Measurements from ENCODE around the gene ADCY4.
A peak's percentile ranks its signal among the peaks of the same experiment; 100 is the strongest.

ADCY4 gene

DNA sequence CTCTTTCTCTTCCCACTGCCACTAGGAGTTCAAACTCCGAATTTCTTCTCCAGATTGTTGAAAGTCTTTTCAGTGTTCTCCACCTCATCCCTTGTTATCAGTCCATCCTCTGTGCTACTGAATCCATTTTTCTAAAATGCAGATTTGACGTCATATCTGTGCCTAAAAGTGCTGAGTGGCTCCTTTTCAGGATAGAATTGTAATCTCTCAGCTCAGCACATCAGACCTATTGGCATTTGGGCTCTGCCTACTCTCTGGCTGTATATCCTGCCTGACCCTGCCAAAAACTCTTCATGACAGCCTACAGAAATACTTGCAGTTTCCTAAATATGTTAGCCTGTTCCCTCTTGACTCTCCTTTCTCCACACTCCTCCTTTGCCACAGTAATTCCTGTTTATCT is 62.4 kb downstream of the ADCY4 start:
- no peak for DNase-seq

DNA sequence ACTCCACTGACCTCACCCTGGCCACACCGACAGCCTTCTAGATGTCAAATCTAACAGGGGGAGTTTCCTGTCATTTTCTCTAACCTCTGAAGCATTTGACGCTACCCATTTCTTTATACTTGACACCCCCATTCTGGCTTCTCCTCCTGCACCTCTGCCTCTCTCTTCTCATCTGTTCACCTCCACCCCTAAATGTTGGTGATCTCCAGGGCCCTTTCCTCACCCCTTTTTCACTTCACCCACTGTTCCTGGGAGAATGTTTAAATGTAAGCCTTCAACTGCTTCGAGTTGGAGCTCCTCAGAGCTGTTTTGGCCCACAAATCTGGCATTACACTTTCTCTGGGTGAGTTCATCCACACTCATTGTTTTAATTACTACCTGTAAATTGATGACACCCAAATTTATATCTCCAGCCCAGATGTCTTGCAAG is 63.0 kb downstream of the ADCY4 start:
- DNase-seq, result no peak

DNA sequence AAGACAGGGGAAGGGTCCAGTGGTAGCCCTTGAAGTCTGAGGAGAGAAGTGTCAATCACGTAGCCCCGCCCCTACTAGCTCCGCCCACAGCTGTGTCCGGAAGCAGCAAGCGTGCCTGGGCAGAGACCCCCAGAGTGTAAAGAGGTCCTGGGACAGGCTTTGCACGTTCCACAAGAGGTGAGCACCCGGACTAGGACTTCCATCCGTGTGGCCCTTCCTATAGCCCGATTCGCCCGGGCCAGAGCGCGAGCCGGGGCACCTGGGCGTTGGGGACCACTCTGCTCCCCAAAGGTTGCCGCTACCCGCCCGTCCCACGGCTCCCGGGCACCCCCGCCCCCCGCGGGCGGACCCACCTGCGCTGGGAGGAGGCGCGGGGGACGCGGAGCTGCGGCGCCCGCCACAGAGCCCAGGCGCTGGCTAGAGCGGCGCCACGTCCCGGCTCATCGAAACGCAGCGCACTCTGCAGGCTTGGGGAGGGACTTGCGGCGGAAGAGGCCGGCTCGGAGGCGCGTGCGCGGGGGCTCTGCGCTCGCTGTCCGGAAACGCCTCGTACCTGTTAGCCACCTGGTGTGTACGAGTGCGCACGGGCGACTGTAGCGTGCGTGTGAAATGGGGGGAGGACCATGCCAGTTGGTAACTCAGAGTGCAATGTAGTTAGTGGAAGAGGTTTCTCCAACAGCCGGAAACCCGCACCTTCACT is 63.6 kb downstream of the ADCY4 start, which contains the start of gene RABGGTA:
RABGGTA (minus strand) TSS at position 464 of the 700 bp plus-strand sequence. CDS start 482 bp downstream, outside the sequence.
- peak; percentile 85 to 95 (median 89) for DNase-seq

DNA sequence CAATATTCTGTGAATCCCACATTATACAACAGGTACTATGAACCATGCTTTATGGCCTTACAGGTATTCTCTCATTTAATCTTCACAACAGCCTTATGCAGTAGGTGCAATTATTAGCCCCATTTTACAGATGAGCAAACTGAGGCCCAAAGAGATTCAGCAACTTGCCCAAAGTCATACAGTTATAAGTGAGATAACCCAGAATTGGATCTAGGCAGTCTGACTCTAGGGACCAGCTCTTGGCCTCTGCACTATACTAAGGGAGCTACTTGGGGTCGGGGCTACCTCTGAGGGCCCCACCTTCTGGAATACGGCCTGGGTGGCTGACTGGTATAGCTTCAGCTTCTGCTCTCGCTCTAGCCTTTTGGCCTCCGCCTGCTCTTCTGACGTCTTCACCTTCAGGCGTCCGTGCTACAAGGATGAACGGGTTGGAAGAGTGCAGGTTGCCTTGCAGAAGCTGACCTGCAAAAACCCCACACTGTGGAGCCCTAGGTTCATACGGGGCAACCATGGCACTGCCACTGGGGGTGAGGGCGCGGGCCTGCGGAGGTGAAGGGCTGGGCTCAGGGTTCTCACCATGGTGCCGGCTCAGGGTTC is 64.2 kb downstream of the ADCY4 start:
- DNase-seq, result no peak

DNA sequence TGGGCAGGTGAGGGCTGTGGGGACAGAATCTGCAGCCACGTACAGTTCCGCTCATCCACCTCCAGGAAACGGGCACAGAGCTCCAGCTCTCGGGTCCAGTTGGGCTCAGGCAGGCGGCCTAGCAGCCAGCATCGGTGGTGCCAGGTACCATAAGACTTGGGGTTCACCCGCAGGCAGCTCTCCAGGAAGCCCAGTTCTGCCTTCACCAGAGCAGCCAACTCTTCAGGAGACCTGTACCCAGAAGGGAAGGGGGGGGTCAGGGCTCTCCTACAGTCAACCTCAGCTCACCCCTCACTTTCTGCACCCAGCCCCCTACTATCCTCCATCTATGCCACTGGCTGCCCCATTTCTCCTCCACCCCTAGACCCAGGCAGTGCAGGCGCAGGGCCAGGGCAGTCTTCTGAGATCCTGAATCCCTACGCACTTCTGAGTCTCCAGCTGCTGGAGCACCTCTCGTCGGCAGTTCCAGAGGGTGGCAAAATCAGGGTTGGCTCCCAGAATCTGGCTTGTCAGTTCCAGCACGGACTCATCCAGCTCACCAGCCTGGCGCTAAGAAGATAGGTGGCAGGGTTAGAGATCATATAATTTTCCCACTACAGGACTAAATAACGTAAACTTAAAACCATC is 64.8 kb downstream of the ADCY4 start:
- DNase-seq, result no peak

DNA sequence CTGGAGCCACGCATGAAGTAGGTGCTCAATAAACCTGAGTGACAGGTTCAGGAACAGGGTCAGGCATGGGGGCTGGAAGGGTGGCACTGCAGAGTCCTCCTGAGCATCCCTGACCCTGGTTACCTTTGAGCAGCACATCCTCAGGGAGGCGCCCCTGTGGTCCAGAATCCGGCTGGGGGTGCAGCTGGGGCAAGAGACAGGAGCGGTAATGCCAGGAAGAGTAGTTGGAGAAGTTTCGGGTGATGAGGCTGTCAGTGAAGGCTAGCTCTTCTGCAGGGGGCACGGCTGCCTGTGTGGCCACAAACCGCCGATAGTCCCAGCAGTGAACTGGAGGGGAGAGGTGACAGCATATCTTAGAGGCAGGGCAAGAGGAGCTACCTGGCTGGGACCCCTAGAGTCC is 65.5 kb downstream of the ADCY4 start:
- no peak for DNase-seq

All from T-helper 1 cell (primary cell).